Stimulated activated CD8-positive, alpha-beta memory T cell treated with anti-CD3 and anti-CD28 coated beads, Interleukin-15, amount 100 ng/mL, for 4 hours (primary cell): Measurements from ENCODE around the gene ARHGAP10.
"Not testable (repeated sequence)": the region's sequence is repeated elsewhere in the genome, so short reads cannot be mapped to it uniquely, and the experiment has no call there.

Experiments used
- DNase-seq, 2 donors: peaks; one replicate each; pipeline ENCODE4 v3.0.0-alpha.2; 2020; ENCODE audit warnings: low read depth in 2 of 2

Gene ARHGAP10

GRCh38 chr4:148064451-148064850 is 332.6 kb downstream of the ARHGAP10 start:
- no peak for DNase-seq

GRCh38 chr4:148065075-148065474 is 333.2 kb downstream of the ARHGAP10 start:
- DNase-seq = no peak

- no peak for DNase-seq
Measured at GRCh38 chr4:148067301-148067916, 335.5 kb downstream of the ARHGAP10 start.

- no peak for DNase-seq
Measured at GRCh38 chr4:148068065-148068911, 336.4 kb downstream of the ARHGAP10 start.

GRCh38 chr4:148069086-148069894 is 337.4 kb downstream of the ARHGAP10 start:
- no peak for DNase-seq

- DNase-seq = no peak
Measured at GRCh38 chr4:148069895-148070178, 337.9 kb downstream of the ARHGAP10 start.

GRCh38 chr4:148071009-148071408 is 339.1 kb downstream of the ARHGAP10 start:
- no peak for DNase-seq

GRCh38 chr4:148072789-148073188 is 340.9 kb downstream of the ARHGAP10 start:
- DNase-seq = no peak

GRCh38 chr4:148073349-148073748 is 341.5 kb downstream of the ARHGAP10 start:
- DNase-seq = no peak

- no peak for DNase-seq
Measured at GRCh38 chr4:148074462-148074861, 342.6 kb downstream of the ARHGAP10 start.

GRCh38 chr4:148075438-148075837 is 343.6 kb downstream of the ARHGAP10 start:
- DNase-seq = no peak

GRCh38 chr4:148076964-148077363 is 345.1 kb downstream of the ARHGAP10 start:
- no peak for DNase-seq

GRCh38 chr4:148077581-148077980 is 345.7 kb downstream of the ARHGAP10 start:
- DNase-seq = no peak

- no peak for DNase-seq
Measured at GRCh38 chr4:148078061-148078460, 346.2 kb downstream of the ARHGAP10 start.

- DNase-seq = no peak
Measured at GRCh38 chr4:148079961-148080360, 348.1 kb downstream of the ARHGAP10 start.

- no peak for DNase-seq
Measured at GRCh38 chr4:148081267-148081666, 349.4 kb downstream of the ARHGAP10 start.

- no peak for DNase-seq
Measured at GRCh38 chr4:148081745-148082144, 349.9 kb downstream of the ARHGAP10 start.

- DNase-seq = not testable (repeated sequence)
Measured at GRCh38 chr4:148083073-148083472, 351.2 kb downstream of the ARHGAP10 start.

- DNase-seq = no peak
Measured at GRCh38 chr4:148089624-148090023, 357.7 kb downstream of the ARHGAP10 start.

GRCh38 chr4:148090029-148090428 is 358.1 kb downstream of the ARHGAP10 start:
- no peak for DNase-seq

- DNase-seq = no peak
Measured at GRCh38 chr4:148090503-148091476, 358.9 kb downstream of the ARHGAP10 start.
